ENCODE results near the gene WNT10A.
"Not testable (repeated sequence)": the region's sequence is repeated elsewhere in the genome, so short reads cannot be mapped to it uniquely, and the experiment has no call there.

Gene WNT10A

DNA sequence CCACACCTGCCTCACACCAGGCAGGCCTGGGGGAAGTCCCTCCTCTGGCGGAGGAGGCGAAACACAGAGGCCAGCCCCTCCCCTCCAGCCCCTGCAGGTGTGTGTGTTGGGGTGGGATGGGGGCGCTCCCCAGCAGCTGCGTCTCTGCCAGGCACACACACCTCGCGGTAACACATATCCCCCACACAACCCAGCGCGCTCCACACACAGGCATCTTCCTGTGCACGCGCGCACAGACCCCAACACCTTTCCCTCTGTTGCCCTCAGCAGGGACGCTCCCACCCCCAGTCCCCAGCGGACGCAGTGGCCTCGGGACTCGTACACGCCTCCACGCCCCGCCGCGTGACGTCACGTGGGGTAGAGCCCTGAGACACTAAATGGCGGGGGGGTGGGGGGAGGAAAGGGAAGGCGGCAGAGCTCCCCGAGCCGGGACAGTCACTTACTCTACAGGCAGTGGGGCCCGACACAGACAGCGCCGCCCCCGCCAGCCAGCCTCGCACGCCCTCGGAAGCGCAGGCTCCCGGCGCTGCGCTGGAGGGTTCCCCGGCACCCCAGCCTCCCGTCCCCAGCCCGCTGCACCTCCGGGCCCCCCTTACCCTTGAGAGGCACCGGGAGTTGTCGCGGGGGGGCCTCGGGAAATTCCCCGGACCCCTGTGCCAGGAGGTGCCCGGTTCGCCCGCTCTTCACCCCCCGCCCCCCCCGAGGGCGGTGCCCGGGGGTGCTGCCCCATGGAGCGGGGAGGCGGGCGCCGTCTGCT lies at the start of gene WNT10A:
TSS of gene WNT10A (plus strand) at position 751 of the 757 bp plus-strand sequence. CDS start 144 bp downstream, outside the sequence.
- DNase-seq, result peak; percentile 9 to 69

DNA sequence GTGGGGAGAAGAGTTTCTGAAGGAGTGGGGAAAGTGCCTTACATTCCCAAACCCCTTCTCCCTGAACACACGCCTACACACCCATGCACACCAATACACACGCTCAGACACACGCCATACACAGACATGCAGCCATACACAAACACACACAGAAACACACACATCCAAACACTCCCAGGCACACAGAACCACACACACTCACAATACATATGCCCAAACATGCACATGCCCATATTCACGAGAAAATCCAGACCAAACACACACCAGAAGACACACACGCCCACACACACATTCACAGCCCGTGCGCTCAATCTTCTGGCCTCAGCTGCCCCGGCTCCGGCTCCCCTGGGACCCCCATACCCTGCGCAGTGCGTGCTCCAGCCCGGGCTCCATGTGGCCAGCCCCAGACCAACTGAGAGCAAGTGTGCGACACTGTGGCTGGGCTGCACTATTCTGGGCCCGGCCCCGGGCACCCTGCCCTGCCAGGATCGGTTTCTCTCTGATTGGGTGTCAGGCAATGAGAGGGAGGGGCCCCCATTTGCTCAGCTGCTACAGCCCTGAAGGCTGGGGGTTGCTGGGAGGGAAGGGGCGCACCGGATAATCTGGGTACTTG lies 49.2 kb upstream of the WNT10A start, which contains the start of gene PRKAG3:
TSS of gene PRKAG3 (minus strand) at position 426 of the 613 bp plus-strand sequence.
- DNase-seq, result no peak

DNA sequence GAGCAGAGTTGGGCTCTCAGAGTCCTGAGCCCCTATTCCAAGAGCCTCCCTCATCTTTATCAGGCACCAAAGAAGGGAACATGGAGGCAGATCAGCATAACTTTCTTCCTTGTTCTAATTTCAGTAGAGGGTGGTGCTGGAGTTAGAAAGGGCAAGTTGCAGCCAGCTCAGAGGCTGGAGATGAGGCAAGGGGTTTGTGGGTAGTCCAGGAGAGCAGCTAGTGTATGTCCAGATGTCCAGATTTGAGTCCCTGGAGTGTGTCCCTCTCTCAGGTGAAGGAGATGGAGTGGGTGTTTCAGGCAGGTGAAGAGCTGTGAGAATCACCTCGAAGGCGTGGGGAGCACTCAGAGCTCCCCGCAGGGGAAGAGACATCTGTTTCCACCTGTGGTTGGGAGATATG lies 48.6 kb upstream of the WNT10A start:
- no peak for DNase-seq

DNA sequence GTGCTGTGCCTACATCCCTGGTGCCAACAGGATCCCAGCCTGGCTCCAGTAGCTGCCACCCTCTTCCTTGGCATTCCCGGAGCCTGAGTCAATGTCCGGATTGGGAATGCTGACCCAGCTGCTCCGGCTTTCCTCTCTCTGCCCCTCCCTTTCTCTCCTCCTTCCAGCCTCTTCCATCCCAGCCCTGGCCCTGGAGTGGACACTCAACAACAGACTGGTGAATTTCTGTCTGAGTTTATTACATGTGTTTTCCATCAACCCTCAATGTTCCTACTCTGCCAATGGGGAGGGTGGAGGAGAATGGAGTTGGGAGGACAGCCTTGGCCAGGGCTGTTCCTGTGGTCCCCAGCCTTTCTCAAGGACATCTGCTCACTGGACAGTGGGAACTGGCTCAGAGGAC lies 48.1 kb upstream of the WNT10A start:
- no peak for DNase-seq

DNA sequence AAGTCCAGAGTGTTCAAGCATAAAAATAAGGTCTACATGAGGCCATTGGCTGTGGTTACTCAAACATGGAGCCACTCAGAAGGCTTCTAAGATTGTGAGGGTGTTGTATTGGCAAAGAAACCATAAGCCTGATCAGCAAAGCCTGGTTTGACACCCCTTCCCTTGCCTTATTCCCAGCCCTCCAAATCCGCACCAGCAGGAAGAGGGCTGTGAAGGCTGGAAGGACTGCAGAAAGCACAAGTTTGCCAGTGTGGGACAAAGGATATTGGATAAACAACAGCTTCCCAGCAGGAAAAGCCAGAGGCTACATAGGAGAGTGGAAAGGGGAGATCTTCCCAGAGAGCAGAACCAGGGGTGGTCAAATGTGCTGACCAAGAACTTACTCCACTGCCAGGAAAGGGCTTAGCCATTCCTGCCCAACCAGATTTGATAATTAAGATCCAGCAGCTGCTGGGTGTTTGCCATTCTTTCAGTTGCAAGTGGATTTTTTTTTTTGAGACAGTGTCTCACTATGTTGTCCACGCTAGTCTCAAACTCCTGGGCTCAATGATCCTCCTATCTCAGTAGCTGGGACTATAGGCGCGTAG lies 47.5 kb upstream of the WNT10A start:
- no peak for DNase-seq

DNA sequence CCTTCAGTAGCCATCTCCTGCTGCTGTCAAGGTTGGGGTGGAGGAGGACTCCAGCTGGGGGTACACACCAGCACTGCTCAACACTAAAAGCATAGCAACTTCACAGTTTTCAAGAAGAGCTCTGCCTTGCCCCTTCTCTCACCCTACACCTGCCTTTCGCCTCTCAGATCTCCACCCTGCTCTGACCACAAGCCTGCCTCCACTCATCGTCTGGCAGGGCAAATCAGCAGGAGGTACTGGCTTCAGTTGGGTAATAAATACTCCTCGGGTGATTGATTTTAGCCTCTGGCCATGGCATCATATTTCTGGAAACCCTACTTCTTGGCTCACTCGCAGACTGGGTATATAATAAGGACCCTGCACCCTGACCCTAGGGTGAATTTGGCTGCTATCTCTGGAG lies 46.0 kb upstream of the WNT10A start:
- DNase-seq, result no peak

DNA sequence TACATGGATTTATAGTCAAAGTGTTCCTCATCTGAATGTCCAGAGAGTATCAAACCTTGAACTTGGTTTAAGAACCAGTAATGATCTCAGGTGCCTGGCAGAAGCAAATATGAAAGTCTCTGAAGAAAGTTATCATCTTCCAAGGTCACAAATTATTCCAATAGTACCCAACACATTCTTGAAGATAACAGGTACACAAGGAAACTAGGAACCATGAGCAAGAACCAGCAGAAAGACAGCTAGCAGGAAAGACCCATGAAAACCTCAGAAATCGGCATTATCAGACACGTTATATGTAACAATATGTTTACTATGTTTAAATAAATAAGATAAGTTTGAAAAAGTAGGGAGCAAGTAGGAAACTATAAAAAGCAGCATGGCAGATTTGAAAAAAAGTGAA lies 43.2 kb upstream of the WNT10A start:
- no peak for DNase-seq

DNA sequence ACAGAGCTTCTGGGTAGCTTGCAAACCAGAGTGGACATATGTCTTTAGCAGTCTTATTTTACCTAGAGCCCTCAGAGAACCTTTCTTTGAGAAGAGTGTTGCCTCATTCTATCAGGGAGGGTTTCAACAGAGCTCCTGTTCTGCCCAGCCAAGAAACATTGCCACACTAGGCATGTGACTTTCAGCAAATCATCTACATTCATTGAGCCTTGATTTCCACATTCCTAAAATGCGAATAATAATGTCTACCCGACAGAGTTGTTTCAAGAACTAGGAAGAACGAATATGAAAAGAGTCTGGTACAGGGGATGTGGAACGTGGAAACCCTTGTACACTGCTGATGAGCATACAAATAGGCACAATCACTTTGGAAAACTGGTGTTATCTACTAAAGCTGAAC lies 41.2 kb upstream of the WNT10A start:
- DNase-seq, result no peak

DNA sequence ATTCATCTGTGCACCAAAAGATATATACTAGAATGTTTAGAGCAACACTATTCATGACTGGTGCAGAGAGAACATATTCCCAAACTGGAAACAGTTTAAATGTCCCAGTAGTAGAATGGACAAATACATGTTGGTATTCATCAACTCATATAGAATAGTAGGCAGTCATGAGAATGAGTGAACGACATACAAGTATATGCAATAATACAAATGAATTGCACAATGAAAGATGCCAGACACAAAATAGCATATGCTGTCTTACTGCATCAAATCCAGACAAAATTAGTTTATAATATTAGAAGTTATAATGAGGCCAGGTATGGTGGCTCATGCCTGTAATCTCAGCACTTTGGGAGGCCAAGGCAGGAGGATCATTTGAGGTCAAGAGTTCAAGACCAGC lies 40.8 kb upstream of the WNT10A start:
- no peak for DNase-seq

DNA sequence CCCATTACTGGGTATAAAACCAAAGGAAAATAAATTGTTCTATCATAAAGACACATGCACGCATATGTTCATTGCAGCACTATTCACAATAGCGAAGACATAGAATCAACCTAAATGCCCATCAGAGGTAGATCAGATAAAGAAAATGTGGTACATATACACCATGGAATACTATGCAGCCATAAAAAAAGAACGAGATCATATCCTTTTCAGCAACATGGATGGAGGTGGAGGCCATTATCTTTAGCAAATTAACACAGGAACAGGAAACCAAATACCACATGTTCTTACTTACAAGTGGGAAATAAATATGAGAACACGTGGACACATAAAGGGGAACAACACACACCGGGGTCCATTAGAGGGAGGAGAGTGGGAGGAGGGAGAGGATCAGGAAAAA lies 36.3 kb upstream of the WNT10A start:
- not testable (repeated sequence) for DNase-seq

DNA sequence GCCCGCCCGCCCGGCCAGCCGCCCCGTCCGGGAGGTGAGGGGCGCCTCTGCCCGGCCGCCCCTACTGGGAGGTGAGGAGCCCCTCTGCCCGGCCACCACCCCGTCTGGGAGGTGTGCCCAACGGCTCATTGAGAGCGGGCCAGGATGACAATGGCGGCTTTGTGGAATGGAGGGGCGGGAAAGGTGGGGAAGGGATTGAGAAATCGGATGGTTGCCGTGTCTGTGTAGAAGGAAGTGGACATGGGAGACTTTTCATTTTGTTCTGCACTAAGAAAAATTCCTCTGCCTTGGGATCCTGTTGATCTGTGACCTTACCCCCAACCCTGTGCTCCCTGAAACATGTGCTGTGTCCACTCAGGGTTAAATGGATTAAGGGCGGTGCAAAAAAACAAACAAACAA lies 33.7 kb upstream of the WNT10A start:
- DNase-seq, result not testable (repeated sequence)

DNA sequence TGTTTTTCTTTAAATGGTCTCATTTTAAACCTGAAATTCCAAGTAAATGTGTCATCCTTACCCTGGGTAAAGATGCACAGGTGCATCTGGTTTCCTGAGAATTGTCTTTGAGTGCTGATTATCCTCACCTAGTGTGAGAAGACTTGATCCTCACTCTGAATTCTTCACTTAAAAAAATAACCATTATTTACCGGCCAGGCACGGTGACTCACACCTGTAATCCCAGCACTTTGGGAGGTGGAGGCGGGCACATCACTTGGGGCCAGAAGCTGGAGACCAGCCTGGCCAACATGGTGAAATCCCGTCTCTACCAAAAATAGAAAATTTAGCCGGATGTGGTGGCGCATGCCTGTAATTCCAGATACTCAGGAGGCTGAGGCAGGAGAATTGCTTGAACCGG lies 30.9 kb upstream of the WNT10A start:
- DNase-seq, result no peak

DNA sequence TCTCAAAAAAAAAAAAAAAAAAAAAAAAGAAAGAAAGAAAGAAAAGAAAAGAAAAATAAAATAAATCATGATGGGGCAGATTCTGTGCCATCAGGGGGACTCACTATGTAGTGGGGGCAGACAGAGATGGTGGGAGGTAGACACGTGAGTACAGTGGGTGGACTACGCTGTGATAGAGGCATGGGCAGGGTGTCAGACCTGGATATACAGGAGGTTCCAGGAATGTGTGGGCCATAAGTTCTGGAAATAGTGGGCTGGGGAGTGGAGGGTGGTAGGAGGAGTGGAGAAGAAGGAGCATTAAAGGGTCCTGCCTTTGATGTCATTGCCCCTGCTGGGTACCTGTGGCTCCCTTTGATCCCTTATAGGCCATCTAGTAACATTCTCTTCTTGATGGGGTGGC lies 29.9 kb upstream of the WNT10A start:
- no peak for DNase-seq

DNA sequence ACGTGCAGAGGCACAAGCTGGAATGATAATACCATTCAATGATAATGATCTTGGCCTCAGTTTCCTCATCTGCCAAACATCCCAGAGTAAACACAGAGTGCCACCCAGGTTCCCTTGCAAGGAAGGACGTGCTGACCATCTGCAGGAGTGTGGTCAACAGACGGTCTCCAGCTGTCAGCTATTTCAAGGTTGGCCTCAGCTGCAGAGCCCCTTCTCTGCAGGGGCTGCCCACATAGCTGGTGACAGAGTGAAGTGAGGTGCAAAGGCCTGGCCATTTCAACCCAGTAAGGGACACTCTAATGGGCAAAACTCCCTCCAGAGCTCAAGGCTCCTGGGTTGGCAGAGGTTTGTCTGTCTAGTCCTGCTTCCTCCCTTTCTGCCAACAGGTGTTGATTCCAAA lies 29.4 kb upstream of the WNT10A start:
- no peak for DNase-seq

DNA sequence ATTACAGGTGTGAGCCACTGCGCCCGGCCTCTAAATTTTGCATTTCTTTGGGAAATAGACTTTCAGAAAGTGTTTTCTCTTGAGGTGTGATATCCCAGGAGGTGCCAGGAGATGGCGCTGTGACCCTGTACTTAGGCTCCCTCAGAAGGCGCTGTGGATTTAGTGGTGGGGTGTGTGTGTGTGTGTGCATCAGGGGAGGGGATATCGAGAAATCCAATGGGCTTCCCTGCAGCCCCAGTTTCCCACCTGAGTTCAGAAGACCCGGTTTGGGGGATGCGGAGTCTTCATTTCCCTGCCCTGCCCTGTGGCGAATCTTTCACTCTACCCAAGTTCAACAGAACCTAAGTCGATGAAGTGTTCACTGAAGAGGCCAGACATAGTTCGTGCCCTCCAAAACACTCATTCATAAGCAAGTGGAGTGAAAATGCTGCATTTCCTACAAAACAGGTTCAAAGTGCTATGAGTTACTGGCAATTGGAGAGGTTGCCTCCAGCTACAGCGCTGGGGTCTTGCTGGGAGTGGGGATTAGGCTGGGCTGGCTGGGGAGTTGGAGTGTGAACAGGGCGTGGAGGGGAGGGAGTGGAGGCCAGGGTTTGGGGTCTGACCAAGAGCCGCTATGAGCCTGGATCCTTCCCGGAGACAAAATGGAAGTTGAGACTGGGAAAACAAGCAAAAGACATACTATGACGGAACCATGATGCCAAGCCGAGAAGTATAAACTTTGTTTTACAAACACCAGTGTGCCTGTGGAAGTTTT lies 27.6 kb upstream of the WNT10A start:
- DNase-seq, result peak; percentile 29 to 75

DNA sequence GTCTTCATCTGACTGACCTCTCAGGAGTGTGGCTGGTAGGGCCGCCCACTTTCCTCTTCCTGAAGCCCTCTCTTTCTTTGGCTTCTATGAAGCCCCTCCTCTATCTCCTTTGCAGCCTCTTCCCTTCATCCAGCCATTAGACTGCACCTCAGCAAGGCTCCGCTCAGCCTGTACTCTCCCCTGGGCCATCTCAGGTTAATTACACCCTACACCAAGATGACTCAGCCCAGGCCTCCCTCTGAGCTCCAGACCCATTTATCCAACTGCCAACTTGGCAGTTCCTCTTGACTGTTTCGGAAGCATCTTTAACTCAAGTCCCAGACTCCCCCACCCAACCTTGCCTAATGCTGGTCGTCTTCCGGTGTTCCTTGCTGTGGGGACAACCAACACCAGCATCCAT lies 26.9 kb upstream of the WNT10A start:
- no peak for DNase-seq

DNA sequence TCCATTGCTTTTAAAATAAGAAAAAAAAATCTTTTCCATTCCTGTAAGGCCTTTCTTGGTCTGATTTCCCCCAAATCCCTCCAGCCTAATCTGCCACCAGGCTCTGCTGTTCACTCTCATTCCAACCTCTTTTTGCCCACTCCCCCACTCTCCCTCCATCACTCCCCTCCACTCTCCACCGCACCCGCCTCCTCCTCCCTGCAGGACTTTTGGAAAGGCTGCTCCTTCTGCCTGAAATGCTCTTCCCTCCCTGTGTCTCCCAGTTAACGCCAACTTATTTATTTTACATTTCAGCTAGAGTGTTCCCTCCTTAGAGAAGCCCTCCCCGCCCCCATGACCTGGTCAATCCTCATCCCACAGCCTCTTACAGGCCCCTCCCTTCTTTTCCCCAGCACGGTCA lies 25.8 kb upstream of the WNT10A start:
- DNase-seq, result no peak

DNA sequence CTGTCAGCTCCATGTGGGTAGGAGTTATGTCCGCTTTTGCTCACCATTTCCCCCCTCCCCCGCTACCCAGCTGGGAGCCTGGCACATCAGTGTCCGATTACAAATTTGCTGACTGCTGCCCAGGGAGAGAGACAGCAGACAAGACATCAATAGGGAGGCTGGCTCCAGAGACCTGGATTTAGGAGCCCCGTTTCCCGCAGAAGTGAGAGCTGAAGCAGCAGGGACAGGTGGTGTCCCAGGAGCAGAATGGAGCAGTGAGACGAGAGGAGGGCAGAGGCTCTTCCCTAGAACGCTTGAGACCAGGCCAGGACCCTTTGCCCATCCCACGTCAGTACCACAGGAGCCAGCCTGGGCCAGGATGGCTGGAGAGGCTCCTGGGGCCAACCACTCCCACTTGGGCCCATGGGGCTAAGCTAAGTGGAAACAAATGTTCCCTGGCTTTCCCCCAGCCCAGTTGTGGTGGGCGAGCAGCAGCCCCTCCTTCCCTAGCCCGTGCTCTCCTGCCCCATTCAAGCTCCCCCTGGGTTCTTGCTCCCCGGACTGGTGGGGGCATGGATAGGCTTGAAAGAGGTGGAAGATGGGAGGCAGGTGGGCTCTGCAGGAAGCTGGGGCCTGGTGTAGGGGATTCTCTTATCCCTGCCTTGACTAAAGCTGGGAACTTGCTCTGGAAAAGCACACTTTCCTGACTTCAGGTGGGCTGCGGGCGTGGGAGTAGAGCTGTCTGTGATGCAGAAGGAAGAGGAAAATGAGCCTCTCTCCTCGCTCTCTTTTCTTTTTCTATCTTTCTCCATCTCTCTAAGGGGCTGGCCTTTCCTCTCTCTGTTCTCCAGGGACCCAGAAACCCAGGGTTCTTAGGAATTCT lies 25.1 kb upstream of the WNT10A start:
- no peak for DNase-seq

DNA sequence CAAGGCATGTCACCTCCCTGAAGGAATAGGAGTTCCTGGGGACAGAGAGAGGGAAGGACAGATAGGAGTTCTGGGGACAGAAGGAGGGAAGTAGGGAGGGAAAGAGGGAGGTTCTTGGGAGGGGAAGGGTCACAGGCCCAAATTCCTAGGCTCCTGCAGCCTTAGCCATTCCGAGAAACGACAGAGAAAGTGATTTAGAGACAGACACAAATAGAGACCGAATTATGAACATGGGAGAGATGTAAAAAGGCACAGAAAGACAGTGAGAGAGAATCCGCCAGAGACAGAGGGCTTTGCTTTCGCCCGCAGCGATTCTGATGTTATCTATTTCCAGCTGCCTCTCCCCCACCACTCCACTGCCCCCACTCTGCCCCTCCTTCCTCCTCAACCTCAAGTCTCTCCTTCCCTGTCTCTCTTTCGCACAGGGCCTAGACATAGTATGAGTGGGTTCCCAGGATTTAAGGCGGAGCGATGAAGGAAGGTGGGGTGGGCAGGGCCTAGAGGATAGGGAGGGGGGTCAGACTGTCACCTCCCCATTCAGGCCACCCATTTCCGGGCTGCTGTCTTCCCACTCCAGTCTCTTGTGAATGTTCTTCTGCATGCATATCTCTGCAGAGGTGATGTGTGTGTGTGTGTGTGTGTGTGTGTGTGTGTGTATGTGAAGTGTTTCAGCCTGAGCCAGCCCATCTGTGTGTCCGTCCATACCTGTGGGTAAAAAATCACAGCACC lies 24.3 kb upstream of the WNT10A start:
- no peak for DNase-seq

DNA sequence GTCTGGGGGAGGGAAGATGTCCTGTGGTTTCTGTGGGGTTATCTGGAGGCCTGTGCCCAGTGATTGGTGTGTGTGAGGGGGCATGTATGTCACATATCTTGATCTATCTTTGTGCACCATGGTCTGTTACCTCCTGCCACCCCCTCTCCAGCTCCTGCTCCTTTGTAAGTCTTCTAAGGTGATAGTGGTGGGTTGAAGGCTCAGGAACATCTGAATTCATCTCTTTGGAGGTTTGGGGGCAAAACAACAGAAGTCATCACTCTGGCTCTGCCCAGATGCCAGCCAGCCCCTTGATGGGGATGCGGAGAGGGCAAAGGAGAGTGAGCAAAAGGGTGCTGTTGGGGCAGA lies 23.8 kb upstream of the WNT10A start:
- DNase-seq, result no peak

DNA sequence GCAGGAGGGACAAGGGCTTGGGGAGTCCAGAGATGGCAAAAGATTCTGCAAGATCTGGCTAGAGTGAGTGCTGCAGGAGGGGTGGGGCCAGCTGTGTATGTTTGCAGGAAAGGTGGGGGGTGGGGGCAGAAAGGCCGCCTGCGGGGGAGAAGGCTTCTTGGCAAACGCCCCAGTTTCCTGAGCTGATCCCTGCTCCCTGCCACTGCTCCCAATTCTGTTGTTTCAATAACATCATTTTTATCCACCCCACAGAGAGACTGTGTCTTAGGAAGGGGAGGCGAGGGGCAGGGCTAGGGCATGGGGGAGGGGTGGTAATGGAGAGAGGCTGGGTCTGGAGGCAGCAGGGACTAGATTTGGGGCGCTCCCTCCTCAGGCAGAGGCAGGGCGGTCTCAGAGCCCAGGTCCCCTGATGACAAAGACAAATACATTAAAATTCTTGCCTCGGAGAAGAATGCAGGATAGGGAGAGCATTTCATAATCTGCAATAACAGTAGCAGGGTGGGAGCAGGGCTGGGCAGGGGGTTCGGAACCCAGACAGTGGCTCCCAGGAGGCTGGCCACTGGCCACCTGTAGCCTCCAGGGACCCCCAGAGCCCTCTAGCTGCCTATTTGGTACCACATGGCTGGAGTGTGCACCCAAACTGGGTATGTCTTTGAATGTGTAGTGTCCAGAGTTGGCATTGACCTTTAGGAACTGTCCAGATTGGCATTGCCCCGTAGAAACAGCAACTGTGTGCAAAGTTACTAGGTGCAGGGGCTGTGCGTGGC lies 23.1 kb upstream of the WNT10A start:
- DNase-seq, result no peak
